GM19238 (cell line): ENCODE measurements around the gene GAL3ST2.
A peak's percentile ranks its signal among the peaks of the same experiment; 100 is the strongest.
"Not testable (repeated sequence)": the region's sequence is repeated elsewhere in the genome, so short reads cannot be mapped to it uniquely, and the experiment has no call there.

Experiments used
- DNase-seq: peaks from one replicate; pipeline ENCODE4 v3.0.0; 2011; ENCODE audit warnings: low spot score; ENCODE audit not compliant: insufficient read length

Gene GAL3ST2

GRCh38 chr2:241818229-241818942 lies 41.8 kb downstream of the GAL3ST2 start:
- DNase-seq = no peak

DNA sequence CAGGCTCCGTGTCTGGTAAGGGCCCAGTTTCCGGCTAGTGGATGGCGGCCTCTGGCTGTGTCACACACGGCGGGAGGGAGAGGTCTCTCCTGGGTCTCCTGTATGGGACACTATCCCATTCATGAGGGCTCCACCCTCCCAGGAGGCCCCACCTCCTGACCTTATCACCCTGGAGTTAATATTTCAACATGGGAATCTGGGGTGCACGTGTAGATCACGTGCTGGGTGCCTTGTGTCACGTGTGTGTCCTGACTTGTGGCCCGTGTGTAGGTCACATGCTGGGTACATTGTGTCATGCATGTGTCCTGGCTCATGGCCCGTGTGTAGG lies 42.3 kb downstream of the GAL3ST2 start:
- no peak for DNase-seq

GRCh38 chr2:241819947-241820624 lies 43.5 kb downstream of the GAL3ST2 start:
- not testable (repeated sequence) for DNase-seq

GRCh38 chr2:241820625-241821384 lies 44.2 kb downstream of the GAL3ST2 start:
- DNase-seq = no peak

- DNase-seq = no peak
These were observed 45.0 kb downstream of the GAL3ST2 start for GRCh38 chr2:241821460-241822263.

DNA sequence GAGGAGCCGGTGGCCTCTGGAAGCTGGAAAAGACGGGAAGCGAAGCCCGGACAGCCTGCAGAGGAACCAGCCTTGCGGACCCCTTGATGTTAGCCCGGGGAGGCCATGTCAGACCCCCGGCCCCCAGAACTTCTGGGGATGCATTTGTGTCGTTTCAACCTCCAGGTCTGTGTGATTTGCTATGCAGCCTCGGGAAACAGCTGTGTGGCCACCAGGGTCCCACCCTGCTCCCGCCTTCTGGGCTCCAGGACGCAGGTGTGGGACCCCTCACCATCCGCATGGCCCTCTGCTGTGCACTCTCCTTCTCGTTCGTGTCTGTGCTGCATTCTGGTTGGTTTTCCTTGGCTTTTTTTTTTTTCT lies 45.6 kb downstream of the GAL3ST2 start:
- DNase-seq = no peak

GRCh38 chr2:241823531-241824437 lies 47.2 kb downstream of the GAL3ST2 start:
- not testable (repeated sequence) for DNase-seq

- no peak for DNase-seq
These were observed 50.8 kb downstream of the GAL3ST2 start for GRCh38 chr2:241827394-241827793.

GRCh38 chr2:241833101-241833663 lies 56.6 kb downstream of the GAL3ST2 start:
- no peak for DNase-seq

- not testable (repeated sequence) for DNase-seq
These were observed 57.3 kb downstream of the GAL3ST2 start for GRCh38 chr2:241833756-241834526.

GRCh38 chr2:241834527-241835210 lies 58.0 kb downstream of the GAL3ST2 start:
- no peak for DNase-seq

DNA sequence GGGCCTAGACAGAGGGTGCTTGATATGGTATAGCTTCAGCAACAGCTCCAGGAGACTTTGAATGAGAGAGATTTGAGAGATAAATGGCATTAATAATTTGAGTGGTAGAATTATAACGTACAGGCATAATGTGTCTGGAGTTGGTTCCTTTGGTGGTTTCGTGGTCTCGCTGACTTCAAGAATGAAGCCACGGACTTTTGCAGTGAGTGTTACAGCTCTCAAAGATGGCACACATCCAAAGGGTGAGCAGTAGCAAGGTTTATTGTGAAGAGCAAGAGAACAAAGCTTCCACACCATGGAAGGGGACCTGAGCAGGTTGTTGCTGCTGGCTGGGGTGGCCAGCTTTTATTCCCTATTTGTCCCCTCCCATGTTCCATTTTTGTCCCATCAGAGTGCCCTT lies 59.0 kb downstream of the GAL3ST2 start:
- DNase-seq = no peak

- no peak for DNase-seq
These were observed 59.7 kb downstream of the GAL3ST2 start for GRCh38 chr2:241836292-241836691.

DNA sequence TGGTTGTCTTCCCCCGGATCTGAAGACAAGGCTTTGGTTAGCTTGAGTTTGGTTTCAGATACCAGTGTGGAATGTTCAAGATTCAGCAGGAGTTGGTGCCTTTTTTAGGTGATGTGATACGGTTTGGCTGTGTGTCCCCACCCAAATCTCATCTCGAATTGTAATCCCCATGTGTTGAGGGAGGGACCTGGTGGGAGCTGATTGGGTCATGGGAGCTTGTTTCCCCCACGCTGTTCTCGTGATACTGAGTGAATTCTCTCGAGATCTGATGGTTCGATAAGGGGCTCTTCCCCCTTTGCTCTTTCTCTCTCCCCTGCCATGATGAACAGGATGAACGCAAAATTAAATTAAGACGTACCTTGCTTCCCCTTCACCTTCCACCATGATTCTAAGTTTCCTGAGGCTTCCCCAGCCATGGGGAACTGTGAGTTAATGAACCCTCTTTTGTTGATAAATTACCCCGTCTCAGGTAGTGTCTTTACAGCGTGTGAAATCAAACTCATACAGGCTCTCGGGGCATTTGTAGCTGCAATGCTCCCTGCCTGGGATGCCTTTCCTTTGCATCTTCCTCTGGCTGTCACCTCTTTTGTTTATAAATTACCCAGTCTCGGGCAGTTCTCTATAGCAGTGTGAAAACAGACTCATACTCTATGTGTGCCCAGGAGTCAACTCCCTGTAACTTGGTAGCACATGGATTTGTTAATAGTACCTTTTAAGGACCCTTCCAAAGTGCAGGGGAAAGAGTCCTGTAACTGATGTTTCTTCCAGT lies 60.8 kb downstream of the GAL3ST2 start:
- no peak for DNase-seq

DNA sequence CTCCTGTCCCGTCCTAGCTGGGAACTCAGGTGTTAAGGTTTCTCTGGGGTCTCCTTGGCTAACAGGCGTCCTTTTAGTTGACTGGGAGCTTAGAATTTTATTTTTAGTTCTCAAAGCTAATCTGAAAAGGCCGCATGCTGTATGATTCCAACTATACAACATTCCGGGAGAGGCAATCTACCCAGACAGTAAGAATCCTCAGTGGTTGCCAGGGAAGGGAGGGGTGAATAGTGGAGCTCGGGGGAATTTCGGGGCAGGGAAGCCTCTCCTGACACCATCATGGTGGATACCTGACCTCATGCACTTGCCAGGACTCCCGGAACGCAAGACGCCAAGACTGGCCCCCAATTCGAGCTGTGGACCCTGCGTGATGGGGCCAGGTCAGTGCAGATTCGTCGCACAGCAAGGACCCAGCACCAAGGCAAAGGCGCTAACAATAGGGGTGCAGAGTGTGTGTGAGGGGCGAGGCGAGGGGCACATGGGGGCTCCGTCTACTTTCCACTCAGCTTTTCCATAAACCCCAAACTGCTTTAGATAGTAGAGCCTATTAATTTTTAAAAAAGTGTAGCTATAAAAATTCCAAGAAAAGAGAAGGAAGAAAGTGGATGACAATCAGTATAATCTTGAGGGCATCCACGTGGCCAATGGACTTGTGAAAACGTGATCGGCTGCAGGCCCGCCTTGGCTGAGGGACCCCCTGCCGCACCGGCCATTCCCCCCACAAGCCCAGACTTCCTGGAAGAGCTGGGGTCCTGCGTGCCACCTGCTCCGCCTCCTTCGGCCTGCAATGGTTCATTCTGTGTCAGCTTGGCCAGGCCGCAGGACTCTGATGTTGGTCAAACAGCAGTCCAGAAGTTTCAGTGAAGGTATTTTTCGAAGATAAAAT lies 64.8 kb downstream of the GAL3ST2 start:
- no peak for DNase-seq

- DNase-seq = no peak
These were observed 65.4 kb downstream of the GAL3ST2 start for GRCh38 chr2:241842067-241842415.

- DNase-seq = peak; percentile 66
These were observed 66.1 kb downstream of the GAL3ST2 start for GRCh38 chr2:241842620-241843211.
